CD4-positive, alpha-beta memory T cell (primary cell): ENCODE data around the gene CD300C. TPM values are rescaled to one million over a fixed set of nuclear protein-coding genes. Genes with fewer than 3 reads are reported as not detected.

Experiments
- CTCF ChIA-PET: fragments of 350-600 bp; sonication (Branson Sonifier 250); formaldehyde crosslinking; loops from one replicate; lab custom pipeline; 2021; ENCODE audit warnings: inconsistent platforms; ENCODE audit not compliant: partially characterized antibody; lab: Charles Lee
- POLR2A ChIA-PET: fragments of 350-600 bp; sonication (Branson Sonifier 250); formaldehyde crosslinking; loops from one replicate; lab custom pipeline; 2021; ENCODE audit not compliant: partially characterized antibody; lab: Charles Lee
- DNase-seq, 5 donors: peaks; one replicate each; pipeline versions ENCODE4 v3.0.0 to v3.0.0-alpha.2; 2020 to 2022; ENCODE audit warnings: mixed read lengths in 1 of 5
- H3K27ac ChIP-seq: one replicate; pipeline ENCODE4 v1.7.0; 2013; ENCODE audit warnings: low read depth, low read length
- H3K27me3 ChIP-seq: 2 replicates; pipeline ENCODE4 v1.7.0; 2013; ENCODE audit warnings: mild to moderate bottlenecking, low read length, moderate library complexity; ENCODE audit not compliant: insufficient read depth
- H3K36me3 ChIP-seq: 2 replicates; pipeline ENCODE4 v1.7.0; 2013; ENCODE audit warnings: mild to moderate bottlenecking, low read length, moderate library complexity; ENCODE audit not compliant: insufficient read depth
- H3K4me1 ChIP-seq: 2 replicates; pipeline ENCODE4 v1.7.0; 2013; ENCODE audit warnings: mild to moderate bottlenecking, low read length, moderate library complexity; ENCODE audit not compliant: insufficient read depth
- H3K4me3 ChIP-seq, 2 donors: one replicate each; pipeline ENCODE4 v1.7.0; 2013; ENCODE audit warnings: low read length in 2 of 2, mild to moderate bottlenecking in 1 of 2
- H3K9me3 ChIP-seq, 2 donors: one replicate each; pipeline ENCODE4 v1.7.0; 2013; ENCODE audit warnings: low read length in 2 of 2, control low read depth in 1 of 2; ENCODE audit not compliant: control insufficient read depth in 1 of 2
- H3K27ac Mint-ChIP-seq, 7 donors: one replicate each; pipeline ENCODE4 v1.8.0; 2020 to 2021; ENCODE audit warnings: mixed read lengths in 7 of 7, mild to moderate bottlenecking in 6 of 7, inconsistent platforms in 3 of 7, moderate library complexity in 3 of 7
- H3K27me3 Mint-ChIP-seq, 2 donors: one replicate each; pipeline ENCODE4 v1.8.0; 2020 to 2021; ENCODE audit warnings: mixed read lengths in 2 of 2
- H3K36me3 Mint-ChIP-seq, 2 donors: one replicate each; pipeline ENCODE4 v1.8.0; 2020 to 2021; ENCODE audit warnings: mixed read lengths in 2 of 2, inconsistent platforms in 1 of 2, mild to moderate bottlenecking in 1 of 2
- H3K4me1 Mint-ChIP-seq, 4 donors: one replicate each; pipeline ENCODE4 v1.8.0; 2020 to 2021; ENCODE audit warnings: mixed read lengths in 4 of 4, mild to moderate bottlenecking in 1 of 4
- H3K4me3 Mint-ChIP-seq, 8 donors: one replicate each; pipeline ENCODE4 v1.8.0; 2020 to 2021; ENCODE audit warnings: mixed read lengths in 8 of 8, mild to moderate bottlenecking in 7 of 8, moderate library complexity in 6 of 8, inconsistent platforms in 3 of 8
- H3K9me3 Mint-ChIP-seq, 8 donors: one replicate each; pipeline ENCODE4 v1.8.0; 2020 to 2021; ENCODE audit warnings: mixed read lengths in 8 of 8, mild to moderate bottlenecking in 5 of 8, inconsistent platforms in 3 of 8, moderate library complexity in 1 of 8
- intact Hi-C: fragments of 100-400 bp; cut with micrococcal nuclease; formaldehyde crosslinking; loops from one replicate; pipeline ENCODE4 v1.15.1; 2023
- polyA plus RNA-seq, 2 donors: library from polyadenylated mRNA; unstranded; fragments of 300-500 nt; fragmentation: Illumina TruSeq; gene quantifications; one replicate each; pipeline ENCODE4 v1.2.3, GENCODE V29; 2021
- total RNA-seq, 2 experiments: library from RNA; stranded (reverse); gene quantifications; one replicate each; pipeline ENCODE4 v1.2.3, GENCODE V29; 2021

The CD300C gene
- total and polyA plus RNA-seq, 4 experiments from 2014 or later = not detected

DNA sequence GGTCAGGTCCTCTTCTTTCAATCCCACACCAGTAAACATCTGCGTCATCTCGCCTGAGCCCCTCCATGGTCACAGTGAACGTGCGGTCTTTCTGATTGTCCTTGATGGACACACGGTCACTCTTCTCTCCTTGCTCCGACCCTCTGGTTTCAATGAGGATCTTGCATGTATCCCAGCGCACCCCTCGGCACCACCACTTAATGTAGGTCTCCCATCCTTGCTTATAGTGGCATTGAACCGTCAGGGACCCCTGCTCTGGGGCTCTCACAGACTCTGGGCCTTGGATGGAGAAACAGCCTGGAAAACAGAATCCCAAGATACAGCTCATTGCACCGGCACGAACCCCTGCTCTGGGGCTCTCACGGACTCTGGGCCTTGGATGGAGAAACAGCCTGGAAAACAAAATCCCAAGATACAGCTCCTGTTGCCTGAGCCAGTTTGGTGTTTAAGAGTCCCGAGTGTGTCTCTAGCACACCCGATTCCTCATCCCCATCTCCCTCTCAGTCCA, 20.1 kb downstream of the CD300C start:
- Mint-ChIP-seq H3K4me1 (peaks cover 0 to 3% (median under 1%) of the 10 kb centered on the region in 4 donors), H3K27ac (no peak overlapping the region), H3K9me3 (peaks cover 0 to 5% (median 0%) of the 10 kb centered on the region in 8 donors), H3K36me3 (no peaks in the 10 kb centered on the region), H3K4me3 (no peak overlapping the region), H3K27me3 (peaks cover 36 to 44% of the 10 kb centered on the region in 2 donors)
- Histone ChIP-seq H3K4me1 (no peaks in the 10 kb centered on the region), H3K36me3 (no peaks in the 10 kb centered on the region), H3K27me3 (peaks cover 6% of the 10 kb centered on the region), H3K4me3 (no peak overlapping the region), H3K9me3 (no peaks in the 10 kb centered on the region), H3K27ac (no peak overlapping the region)
- ChIA-PET POLR2A (no interaction called here), CTCF (no interaction called here)
- intact Hi-C loops = no loop called here
- DNase-seq = no peak

DNA sequence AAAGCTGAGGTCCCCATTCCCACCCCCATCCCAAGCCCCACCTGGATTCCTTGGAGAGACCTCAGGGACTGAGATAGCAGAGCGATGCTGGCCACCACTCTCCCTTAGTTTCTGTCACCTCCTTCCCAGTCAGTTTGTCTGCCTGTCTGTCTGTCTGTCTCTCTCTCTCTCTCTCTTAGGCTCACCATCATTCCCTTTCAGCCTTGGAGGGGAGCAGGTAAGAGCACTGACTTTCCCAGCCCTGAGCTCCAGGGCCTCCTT, 20.5 kb downstream of the CD300C start:
- Mint-ChIP-seq H3K4me3 (no peak overlapping the region), H3K27me3 (peaks cover 34 to 42% of the 10 kb centered on the region in 2 donors), H3K4me1 (peaks cover 0 to 4% (median 1%) of the 10 kb centered on the region in 4 donors), H3K27ac (no peak overlapping the region), H3K9me3 (peaks cover 0 to 5% (median 0%) of the 10 kb centered on the region in 8 donors), H3K36me3 (no peaks in the 10 kb centered on the region)
- Histone ChIP-seq H3K4me1 (no peaks in the 10 kb centered on the region), H3K27ac (no peak overlapping the region), H3K36me3 (no peaks in the 10 kb centered on the region), H3K27me3 (peaks cover 6% of the 10 kb centered on the region), H3K4me3 (no peak overlapping the region), H3K9me3 (no peaks in the 10 kb centered on the region)
- intact Hi-C loops = no loop called here
- CTCF ChIA-PET = no interaction called here
- POLR2A ChIA-PET = no interaction called here
- DNase-seq = no peak

DNA sequence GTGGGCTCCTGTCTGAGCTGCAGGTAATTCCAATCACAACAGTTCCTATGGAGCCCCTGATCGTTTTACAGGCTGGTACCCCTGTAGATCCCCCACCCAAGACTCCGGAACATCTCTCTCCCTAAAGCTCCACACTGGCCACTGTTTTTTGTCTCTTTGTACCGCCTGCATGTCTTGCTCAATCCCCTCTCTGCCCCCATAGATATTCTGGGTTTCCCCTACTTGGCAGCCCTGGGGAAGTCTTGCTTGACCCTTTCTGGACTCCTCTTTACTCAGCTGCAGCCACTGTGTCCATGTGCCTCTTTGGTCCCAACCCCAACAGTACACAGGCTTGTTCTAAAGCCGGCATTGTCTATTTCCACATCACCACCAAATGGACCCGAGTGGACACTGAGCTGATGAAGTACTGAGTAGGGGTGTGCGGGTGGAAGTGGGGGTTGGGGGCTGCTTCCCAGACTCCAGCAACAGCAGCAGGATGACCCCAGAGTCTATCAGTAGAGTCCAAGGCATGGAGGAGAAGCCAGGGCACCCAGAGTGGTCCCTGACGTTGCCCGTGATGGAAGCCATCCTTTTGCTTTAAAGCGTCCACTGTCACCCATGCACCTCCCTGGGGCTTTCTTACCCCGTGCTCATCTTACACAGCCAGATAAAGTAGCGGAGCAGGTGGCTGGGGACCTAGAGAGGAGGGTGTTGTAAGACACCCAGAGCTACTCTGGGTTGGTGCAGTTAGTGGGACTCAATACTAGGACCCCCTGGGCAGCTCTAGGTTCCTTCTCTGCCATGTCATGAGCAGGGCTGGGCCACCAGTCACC, 21.1 kb downstream of the CD300C start:
- Mint-ChIP-seq H3K36me3 (no peaks in the 10 kb centered on the region), H3K27ac (no peak overlapping the region), H3K9me3 (peaks cover 0 to 5% (median 0%) of the 10 kb centered on the region in 8 donors), H3K4me1 (peaks cover 0 to 4% (median 1%) of the 10 kb centered on the region in 4 donors), H3K4me3 (no peak overlapping the region), H3K27me3 (peaks cover 32 to 41% of the 10 kb centered on the region in 2 donors)
- H3K4me1 ChIP-seq = no peaks in the 10 kb centered on the region
- H3K9me3 ChIP-seq = no peaks in the 10 kb centered on the region
- intact Hi-C loops = no loop called here
- no peak overlapping the region for H3K4me3 ChIP-seq
- no peak overlapping the region for H3K27ac ChIP-seq
- POLR2A ChIA-PET = no interaction called here
- no peak for DNase-seq
- CTCF ChIA-PET = no interaction called here
- no peaks in the 10 kb centered on the region for H3K36me3 ChIP-seq
- H3K27me3 ChIP-seq = peaks cover 6% of the 10 kb centered on the region

DNA sequence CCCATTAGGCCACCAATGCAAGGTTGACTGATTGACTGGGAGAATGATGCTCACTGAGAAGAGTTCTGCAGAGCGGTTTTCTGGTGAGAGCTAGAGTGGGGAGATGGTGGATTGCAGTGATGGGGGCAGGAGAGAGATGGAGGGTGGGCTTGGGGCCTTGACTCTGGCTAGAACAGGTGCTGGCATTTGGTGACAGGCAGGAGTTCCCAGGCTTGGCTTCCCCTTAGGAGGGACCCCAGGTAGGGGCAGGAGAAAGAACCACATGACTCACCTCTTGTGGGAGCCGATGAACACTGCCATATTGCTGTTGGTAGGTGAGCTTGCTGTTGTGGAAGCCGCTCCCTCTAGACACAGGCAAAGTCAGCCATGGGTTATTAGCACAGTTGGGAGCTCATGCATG, 22.6 kb downstream of the CD300C start:
- no peaks in the 10 kb centered on the region for H3K4me1 ChIP-seq
- no peak for DNase-seq
- H3K36me3 ChIP-seq = no peaks in the 10 kb centered on the region
- peaks cover 34 to 46% of the 10 kb centered on the region in 2 donors for H3K27me3 Mint-ChIP-seq
- H3K9me3 ChIP-seq = no peaks in the 10 kb centered on the region
- peaks cover 6% of the 10 kb centered on the region for H3K27me3 ChIP-seq
- intact Hi-C loops = no loop called here
- peaks cover 0 to 4% (median 1%) of the 10 kb centered on the region in 4 donors for H3K4me1 Mint-ChIP-seq
- no peaks in the 10 kb centered on the region for H3K36me3 Mint-ChIP-seq
- no peak overlapping the region for H3K4me3 Mint-ChIP-seq
- no peak overlapping the region for H3K27ac Mint-ChIP-seq
- no peak overlapping the region for H3K4me3 ChIP-seq
- no peak overlapping the region for H3K27ac ChIP-seq
- POLR2A ChIA-PET = no interaction called here
- CTCF ChIA-PET = interaction anchor here (1.5 kb wide), 1 partner anchor 8 kb away, joined by 3 read pairs; the partner anchor contains the start of gene CD300LB
- peaks cover under 1 to 7% (median 4%) of the 10 kb centered on the region in 8 donors for H3K9me3 Mint-ChIP-seq

DNA sequence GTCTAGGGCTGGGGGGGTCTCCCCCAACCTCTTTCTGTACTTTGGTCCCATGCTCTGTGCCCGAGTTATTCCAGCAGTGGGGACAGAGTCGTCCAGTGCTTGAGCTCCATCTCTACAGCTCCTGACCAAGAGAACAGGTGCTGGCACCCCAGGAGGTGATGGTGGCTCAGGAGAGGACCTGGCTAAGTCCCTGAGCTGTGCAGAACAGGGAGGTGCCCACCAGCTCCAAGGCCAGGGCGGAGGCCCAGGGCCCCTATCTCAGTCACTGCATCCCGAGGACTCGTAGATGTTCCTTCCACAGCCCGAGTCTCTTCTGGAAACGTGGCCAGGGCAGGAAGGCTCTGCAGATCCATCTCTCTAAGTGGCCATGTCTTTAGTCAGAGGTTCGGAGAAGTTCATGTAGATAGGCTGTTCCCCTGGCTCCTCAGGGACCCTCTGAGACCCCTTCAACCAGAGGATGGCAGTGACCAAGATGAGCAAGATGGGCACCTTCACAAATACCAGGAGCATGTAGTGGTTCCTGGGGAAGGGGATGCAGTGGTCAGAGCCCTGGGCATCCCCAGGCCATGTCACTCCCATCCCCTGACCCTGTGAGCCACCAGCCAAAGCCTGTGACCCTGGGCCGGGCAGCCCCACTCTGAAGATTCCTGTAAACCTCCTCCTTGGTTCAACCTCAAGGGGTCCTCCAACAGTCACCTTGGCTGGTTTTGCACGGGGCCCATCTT, 23.4 kb downstream of the CD300C start:
- Histone ChIP-seq H3K27me3 (peaks cover 6% of the 10 kb centered on the region), H3K4me3 (no peak overlapping the region), H3K36me3 (no peaks in the 10 kb centered on the region), H3K9me3 (no peaks in the 10 kb centered on the region), H3K27ac (no peak overlapping the region), H3K4me1 (no peaks in the 10 kb centered on the region)
- peaks cover 2 to 11% (median 6%) of the 10 kb centered on the region in 8 donors for H3K9me3 Mint-ChIP-seq
- H3K27ac Mint-ChIP-seq = no peak overlapping the region
- ChIA-PET POLR2A (no interaction called here), CTCF (interaction anchor here (0.9 to 1.5 kb wide), 3 partner anchors 9 to 153 kb away, joined by 3 read pairs; partner anchors contain the start of gene CD300LB)
- no peak for DNase-seq
- no peaks in the 10 kb centered on the region for H3K36me3 Mint-ChIP-seq
- peaks cover 0 to 4% (median 1%) of the 10 kb centered on the region in 4 donors for H3K4me1 Mint-ChIP-seq
- peaks cover 34 to 43% of the 10 kb centered on the region in 2 donors for H3K27me3 Mint-ChIP-seq
- intact Hi-C loops = no loop called here
- no peak overlapping the region for H3K4me3 Mint-ChIP-seq

DNA sequence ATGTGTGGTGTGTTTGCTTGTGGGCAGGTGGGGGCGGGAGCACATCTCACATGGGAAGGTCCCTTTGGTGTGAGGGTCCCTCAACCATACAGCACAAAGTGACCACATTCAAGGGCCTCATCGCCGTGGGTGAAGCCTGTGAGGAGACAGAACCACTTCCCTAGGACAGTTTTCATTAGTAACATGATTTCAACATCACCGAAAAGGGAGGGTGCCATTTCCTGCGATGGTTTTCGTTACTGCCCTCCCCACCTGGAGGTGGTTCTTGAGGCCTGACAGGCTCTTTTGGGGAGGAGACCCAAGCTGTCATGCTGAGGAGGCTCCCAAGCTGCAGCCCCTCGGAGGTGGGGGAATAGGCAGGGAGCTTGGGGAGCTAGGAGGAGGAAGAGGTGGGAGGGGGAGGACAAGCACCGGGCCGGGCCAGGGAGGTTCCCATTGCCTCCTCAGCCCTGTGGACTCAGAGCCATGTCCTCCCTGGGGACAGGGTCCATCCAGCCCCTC, 24.2 kb downstream of the CD300C start:
- Mint-ChIP-seq H3K4me1 (peaks cover 0 to 4% (median 1%) of the 10 kb centered on the region in 4 donors), H3K4me3 (no peak overlapping the region), H3K9me3 (peaks cover 2 to 11% (median 6%) of the 10 kb centered on the region in 8 donors), H3K36me3 (no peaks in the 10 kb centered on the region), H3K27me3 (peaks cover 36 to 43% of the 10 kb centered on the region in 2 donors), H3K27ac (no peak overlapping the region)
- no peak overlapping the region for H3K4me3 ChIP-seq
- POLR2A ChIA-PET = no interaction called here
- H3K36me3 ChIP-seq = no peaks in the 10 kb centered on the region
- intact Hi-C loops = no loop called here
- peaks cover 6% of the 10 kb centered on the region for H3K27me3 ChIP-seq
- H3K9me3 ChIP-seq = no peaks in the 10 kb centered on the region
- no peak overlapping the region for H3K27ac ChIP-seq
- DNase-seq = no peak
- CTCF ChIA-PET = interaction anchor here (0.9 to 1.4 kb wide), 2 partner anchors 143 to 153 kb away, joined by 3 read pairs; no protein-coding TSS in a partner anchor
- no peaks in the 10 kb centered on the region for H3K4me1 ChIP-seq
